Measurements from ENCODE around the gene PSMA2.

DNA sequence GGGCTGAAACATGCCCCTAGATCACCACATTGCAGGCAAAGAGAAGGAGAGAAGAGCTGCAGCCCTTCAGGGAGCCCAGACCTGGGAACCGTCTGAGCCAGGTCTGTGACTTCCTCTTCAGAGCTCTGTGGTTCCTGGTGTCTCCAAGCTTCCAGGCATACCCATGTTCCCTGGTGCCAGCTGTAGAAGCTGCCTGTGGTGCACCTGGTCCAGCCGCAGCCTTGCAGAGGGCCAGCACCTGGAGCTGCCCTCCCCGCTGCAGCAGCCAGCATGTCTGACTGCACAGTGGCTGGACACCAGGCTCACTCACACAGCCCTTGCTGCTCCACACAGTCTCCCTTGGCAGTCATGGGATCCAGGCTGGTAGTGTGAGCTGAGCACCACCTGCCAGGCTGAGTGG, 53.7 kb downstream of the PSMA2 start:
- TF ChIP-seq, protein P1, sequence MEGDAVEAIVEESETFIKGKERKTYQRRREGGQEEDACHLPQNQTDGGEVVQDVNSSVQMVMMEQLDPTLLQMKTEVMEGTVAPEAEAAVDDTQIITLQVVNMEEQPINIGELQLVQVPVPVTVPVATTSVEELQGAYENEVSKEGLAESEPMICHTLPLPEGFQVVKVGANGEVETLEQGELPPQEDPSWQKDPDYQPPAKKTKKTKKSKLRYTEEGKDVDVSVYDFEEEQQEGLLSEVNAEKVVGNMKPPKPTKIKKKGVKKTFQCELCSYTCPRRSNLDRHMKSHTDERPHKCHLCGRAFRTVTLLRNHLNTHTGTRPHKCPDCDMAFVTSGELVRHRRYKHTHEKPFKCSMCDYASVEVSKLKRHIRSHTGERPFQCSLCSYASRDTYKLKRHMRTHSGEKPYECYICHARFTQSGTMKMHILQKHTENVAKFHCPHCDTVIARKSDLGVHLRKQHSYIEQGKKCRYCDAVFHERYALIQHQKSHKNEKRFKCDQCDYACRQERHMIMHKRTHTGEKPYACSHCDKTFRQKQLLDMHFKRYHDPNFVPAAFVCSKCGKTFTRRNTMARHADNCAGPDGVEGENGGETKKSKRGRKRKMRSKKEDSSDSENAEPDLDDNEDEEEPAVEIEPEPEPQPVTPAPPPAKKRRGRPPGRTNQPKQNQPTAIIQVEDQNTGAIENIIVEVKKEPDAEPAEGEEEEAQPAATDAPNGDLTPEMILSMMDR (IDR thresholded peaks at IDR 0.05; ENCODE audit: insufficient read depth, low read length), result no peak
- TF ChIP-seq, protein P2, sequence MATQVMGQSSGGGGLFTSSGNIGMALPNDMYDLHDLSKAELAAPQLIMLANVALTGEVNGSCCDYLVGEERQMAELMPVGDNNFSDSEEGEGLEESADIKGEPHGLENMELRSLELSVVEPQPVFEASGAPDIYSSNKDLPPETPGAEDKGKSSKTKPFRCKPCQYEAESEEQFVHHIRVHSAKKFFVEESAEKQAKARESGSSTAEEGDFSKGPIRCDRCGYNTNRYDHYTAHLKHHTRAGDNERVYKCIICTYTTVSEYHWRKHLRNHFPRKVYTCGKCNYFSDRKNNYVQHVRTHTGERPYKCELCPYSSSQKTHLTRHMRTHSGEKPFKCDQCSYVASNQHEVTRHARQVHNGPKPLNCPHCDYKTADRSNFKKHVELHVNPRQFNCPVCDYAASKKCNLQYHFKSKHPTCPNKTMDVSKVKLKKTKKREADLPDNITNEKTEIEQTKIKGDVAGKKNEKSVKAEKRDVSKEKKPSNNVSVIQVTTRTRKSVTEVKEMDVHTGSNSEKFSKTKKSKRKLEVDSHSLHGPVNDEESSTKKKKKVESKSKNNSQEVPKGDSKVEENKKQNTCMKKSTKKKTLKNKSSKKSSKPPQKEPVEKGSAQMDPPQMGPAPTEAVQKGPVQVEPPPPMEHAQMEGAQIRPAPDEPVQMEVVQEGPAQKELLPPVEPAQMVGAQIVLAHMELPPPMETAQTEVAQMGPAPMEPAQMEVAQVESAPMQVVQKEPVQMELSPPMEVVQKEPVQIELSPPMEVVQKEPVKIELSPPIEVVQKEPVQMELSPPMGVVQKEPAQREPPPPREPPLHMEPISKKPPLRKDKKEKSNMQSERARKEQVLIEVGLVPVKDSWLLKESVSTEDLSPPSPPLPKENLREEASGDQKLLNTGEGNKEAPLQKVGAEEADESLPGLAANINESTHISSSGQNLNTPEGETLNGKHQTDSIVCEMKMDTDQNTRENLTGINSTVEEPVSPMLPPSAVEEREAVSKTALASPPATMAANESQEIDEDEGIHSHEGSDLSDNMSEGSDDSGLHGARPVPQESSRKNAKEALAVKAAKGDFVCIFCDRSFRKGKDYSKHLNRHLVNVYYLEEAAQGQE (IDR thresholded peaks at IDR 0.05; ENCODE audit: insufficient replicate concordance, low read depth), result no peak

Data from HL-60 (cell line).